ENCODE results near the gene PTPRH.

- TF ChIP-seq SPI1 (IDR thresholded peaks at IDR 0.05; ENCODE audit: borderline replicate concordance, low read depth) (no peak), CTCF (IDR thresholded peaks at IDR 0.05; ENCODE audit: insufficient read depth, low read length) (no peak), POLR2AphosphoS5 (IDR thresholded peaks at IDR 0.05; ENCODE audit: low read depth) (no peak), GABPA (IDR thresholded peaks at IDR 0.05; ENCODE audit: low read depth) (no peak)
These were observed 49.2 kb upstream of the PTPRH start for GRCh38 chr19:55258476-55258827.

Measured in HL-60 (cell line).